Omental fat pad (tissue), 4 donors: ENCODE measurements around the gene TRIM14. TPM values are rescaled to one million over a fixed set of nuclear protein-coding genes. Genes with fewer than 3 reads are reported as not detected.

ENCODE experiments used
- ATAC-seq: fragments of 150-250 bp; one replicate; pipeline ENCODE4 v1.9.1; 2016; ENCODE audit warnings: mild to moderate bottlenecking, moderate library complexity; ENCODE audit not compliant: low FRiP score
- DNase-seq: peaks from one replicate; pipeline ENCODE4 v3.0.0-alpha.2; 2019; ENCODE audit warnings: low spot score
- CTCF ChIP-seq, 3 donors: fragments of 450-650 bp; IDR thresholded peaks; one replicate each; pipeline ENCODE4 v1.5.1; 2016 to 2017; ENCODE audit warnings: antibody characterized with exemption in 3 of 3, mild to moderate bottlenecking in 3 of 3, moderate library complexity in 2 of 3
- total RNA-seq, 4 donors: library from RNA; depleted of rRNA; stranded (reverse); fragments of >200 nt; gene quantifications; one replicate each; pipeline ENCODE4 v1.1.0, GENCODE V29; 2016

The TRIM14 gene
- total RNA-seq, 4 donors from 2014 or later: 11.7 to 25.4 (median 17.0) TPM

- no peak for ATAC-seq
- TF ChIP-seq CTCF (IDR thresholded peaks at IDR 0.05): no peak
- no peak for DNase-seq
These were observed 40.3 kb upstream of the TRIM14 start for GRCh38 chr9:98159301-98159700.

DNA sequence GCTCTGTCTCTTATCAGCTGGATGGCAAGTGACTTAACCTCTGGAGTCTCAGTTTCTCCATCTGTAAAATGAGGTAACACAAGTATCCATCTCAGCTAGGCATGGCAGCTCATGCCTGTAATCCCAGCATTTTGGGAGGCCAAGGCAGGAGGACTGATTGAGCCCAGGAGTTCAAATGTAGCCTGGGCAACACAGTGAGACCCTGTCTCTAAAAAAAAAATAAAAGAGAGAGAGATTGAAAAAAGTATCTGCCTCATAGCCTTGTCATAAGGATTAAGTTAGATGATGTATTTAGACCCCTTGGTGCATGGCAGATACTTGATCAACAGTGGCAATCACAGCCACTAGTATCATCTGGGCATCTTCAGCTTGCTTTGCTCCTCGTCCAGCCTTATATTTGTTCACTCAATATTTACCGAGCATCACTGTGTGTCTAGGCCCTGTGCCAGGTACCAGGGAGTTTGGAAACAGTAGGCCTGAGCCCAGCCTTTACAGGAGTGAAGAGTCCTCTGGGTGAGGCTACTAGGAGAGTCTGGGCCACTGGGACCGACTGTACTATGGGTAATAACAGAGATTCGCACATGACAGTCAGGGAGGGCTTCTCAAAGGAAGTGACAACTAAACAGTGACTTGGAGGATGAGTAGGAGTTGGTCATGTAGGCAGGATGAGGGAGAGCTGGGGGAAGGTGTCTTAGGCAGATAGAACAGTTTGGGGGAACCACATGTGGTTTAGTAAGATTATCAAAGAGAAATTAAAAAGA, 39.2 kb upstream of the TRIM14 start:
- ATAC-seq (no peak), DNase-seq (no peak)
- TF ChIP-seq CTCF (IDR thresholded peaks at IDR 0.05): no peak

DNA sequence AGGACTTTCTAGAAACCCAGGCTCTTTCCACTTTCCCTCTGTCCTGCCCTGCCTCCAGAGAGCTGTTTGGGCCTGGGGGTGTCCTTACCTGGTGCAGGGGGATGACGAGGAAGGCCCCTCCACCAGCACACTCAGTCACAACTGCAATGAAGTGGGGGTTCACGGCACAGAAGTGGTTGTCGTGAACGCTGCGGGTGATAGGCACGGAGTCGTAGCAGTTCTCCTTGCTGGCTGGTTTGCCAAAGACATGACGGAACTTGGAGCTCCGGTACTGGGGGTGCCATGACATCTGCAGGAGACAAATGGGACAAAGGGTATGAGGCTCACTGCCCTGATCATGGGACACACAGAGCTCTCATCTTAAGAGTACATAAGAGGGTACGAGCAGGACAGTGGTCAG, 38.4 kb upstream of the TRIM14 start:
- no peak for ATAC-seq
- TF ChIP-seq CTCF (IDR thresholded peaks at IDR 0.05): no peak
- DNase-seq: no peak

DNA sequence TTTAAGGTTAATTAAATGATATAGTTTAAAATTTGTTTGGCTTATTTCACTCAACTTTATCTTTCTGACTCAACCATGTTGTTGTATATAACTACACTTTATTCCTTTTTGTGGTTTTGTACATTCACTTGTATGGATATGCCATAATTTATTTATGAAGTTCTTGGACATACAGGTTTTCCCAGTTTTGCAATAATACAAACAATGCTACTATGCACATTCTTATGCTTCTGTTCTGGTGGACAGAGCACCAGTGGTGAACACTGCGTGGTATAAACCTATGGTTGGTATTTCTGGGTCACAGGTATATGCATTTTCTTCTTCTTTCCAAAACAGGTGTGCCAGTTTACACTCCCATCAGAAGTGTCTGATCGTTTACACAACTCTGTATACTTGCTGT, 35.7 kb upstream of the TRIM14 start:
- DNase-seq (no peak), ATAC-seq (no peak)
- TF ChIP-seq CTCF (IDR thresholded peaks at IDR 0.05): no peak

GRCh38 chr9:98152526-98152925, 33.5 kb upstream of the TRIM14 start:
- TF ChIP-seq CTCF (IDR thresholded peaks at IDR 0.05): no peak
- ATAC-seq: no peak
- DNase-seq: no peak

- ATAC-seq: no peak
- no peak for TF ChIP-seq CTCF (IDR thresholded peaks at IDR 0.05)
These were observed 31.7 kb upstream of the TRIM14 start for GRCh38 chr9:98150721-98151120.

GRCh38 chr9:98150164-98150563, 31.1 kb upstream of the TRIM14 start:
- TF ChIP-seq CTCF (IDR thresholded peaks at IDR 0.05): no peak
- DNase-seq (no peak), ATAC-seq (no peak)

More at GRCh38 chr9:98150721-98151120, 31.7 kb upstream of the TRIM14 start:
- no peak for DNase-seq
